Astrocyte of the cerebellum (primary cell): ENCODE results near the gene TAGLN2.
"Not testable (repeated sequence)": the region's sequence is repeated elsewhere in the genome, so short reads cannot be mapped to it uniquely, and the experiment has no call there.

Experiments used
- DNase-seq: peaks from one replicate; pipeline ENCODE4 v3.0.0-alpha.2; 2011; ENCODE audit warnings: low read depth
- H3K4me3 ChIP-seq: 2 replicates; pipeline ENCODE4 v1.5.1; 2011; ENCODE audit warnings: mild to moderate bottlenecking, low read depth, low read length, moderate library complexity
- CTCF ChIP-seq: IDR thresholded peaks from 2 replicates; pipeline ENCODE4 v1.5.1; 2012; ENCODE audit warnings: low read length, low read depth, moderate library complexity, mild to moderate bottlenecking; ENCODE audit errors: missing control alignments
- in situ Hi-C: cut with HindIII; loops from 2 replicates; pipeline ENCODE4 v1.10.0; 2017; ENCODE audit warnings: low sequenced_read_pairs

TAGLN2 gene

GRCh38 chr1:159911326-159912070 lies 13.8 kb downstream of the TAGLN2 start:
- no peak for TF ChIP-seq CTCF
- in situ Hi-C loops, result no loop called here

GRCh38 chr1:159908031-159908940 lies 17.0 kb downstream of the TAGLN2 start:
- in situ Hi-C loops, result no loop called here

More at GRCh38 chr1:159911326-159912070, 13.8 kb downstream of the TAGLN2 start:
- no peak overlapping the region for H3K4me3 ChIP-seq
- DNase-seq, result no peak

DNA sequence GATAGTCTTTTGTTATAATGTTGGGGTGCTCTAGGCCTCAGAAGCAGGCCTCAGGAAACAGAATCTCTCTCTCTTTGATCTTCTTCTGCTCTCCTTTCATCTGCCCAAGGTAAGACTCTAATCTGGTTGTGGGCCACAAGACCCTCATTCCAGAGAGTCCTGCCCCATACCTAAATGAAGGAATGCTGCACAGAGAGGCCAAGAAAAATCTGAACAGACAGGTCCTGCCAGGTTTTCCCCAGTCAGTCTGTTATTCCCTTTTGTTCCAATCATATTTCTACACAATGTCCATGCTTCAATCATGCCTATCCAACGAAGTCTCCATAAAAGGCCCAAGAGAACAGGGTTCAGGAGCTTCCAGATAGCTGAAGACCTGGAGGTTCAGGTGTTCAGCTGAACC lies 18.3 kb downstream of the TAGLN2 start:
- no peak for TF ChIP-seq CTCF
- H3K4me3 ChIP-seq, result no peak overlapping the region
- in situ Hi-C loops, result no loop called here
- DNase-seq, result no peak

More at GRCh38 chr1:159908031-159908940, 17.0 kb downstream of the TAGLN2 start:
- DNase-seq, result no peak
- no peak overlapping the region for H3K4me3 ChIP-seq
- no peak for TF ChIP-seq CTCF

DNA sequence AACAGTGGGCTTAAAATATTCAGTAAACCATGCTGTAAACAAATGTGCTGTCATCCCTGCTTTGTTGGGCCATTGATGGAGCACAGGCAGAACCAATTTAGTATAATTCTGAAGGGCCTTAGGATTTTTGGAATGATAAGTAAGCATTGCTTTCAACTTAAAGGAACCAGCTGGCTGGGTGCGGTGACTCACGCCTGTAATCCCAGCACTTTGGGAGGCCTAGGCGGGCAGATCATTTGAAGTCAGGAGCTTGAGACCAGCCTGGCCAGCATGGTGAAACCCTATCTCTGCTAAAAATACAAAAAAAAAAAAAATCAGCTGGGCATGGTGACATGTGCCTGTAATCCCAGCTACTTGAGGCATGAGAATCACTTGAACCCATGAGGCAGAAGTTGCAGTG lies 21.3 kb downstream of the TAGLN2 start:
- DNase-seq, in situ Hi-C loops: not testable (repeated sequence)

GRCh38 chr1:159902541-159902940 lies 22.8 kb downstream of the TAGLN2 start:
- no peak overlapping the region for H3K4me3 ChIP-seq
- TF ChIP-seq CTCF, result no peak
- no peak for DNase-seq
- in situ Hi-C loops, result no loop called here

More for the DNA sequence above, 21.3 kb downstream of the TAGLN2 start:
- H3K4me3 ChIP-seq, result not testable (repeated sequence)

- H3K4me3 ChIP-seq, result no peak overlapping the region
- no peak for DNase-seq
- TF ChIP-seq CTCF, result no peak
- in situ Hi-C loops, result no loop called here
Observed at GRCh38 chr1:159900755-159901360, 24.4 kb downstream of the TAGLN2 start.
